ENCODE data around the gene CXCR4. TPM values are rescaled to one million over a fixed set of nuclear protein-coding genes. Genes with fewer than 3 reads are reported as not detected.

Gene CXCR4
- total and polyA plus RNA-seq, 2 of the 4 experiments (the other 2 are of a cell fraction) = not detected

DNA sequence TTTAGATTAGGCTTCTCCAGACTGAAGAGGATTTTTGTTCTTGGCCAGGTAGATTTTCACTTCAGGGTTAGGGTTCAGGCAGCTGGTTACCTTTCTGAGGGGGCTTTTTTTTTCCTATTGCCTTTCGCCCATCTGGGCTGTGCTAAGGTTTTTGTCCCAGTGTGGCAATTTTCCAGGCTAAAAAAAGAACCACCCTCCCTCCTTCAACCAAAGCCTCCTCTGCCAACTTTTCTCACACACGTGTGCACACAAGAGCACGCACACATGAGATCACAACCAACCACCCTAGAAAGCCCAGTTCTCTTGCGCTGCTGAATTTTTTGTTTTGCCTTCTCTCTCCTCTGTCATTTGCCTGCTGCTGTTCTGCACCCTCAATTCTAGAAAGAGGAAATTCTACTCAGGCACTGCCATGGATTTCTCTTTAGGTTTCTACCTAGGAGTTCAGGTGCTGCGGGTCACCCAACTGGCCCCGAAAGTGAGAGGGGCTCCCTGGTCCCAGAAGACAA, 8.5 kb upstream of the CXCR4 start:
- in situ Hi-C loops (cut with MboI; ENCODE audit: low sequenced_read_pairs) = no loop called here
- H3K9me1 ChIP-seq (ENCODE audit: insufficient read depth, low read length) = no peaks in the 10 kb centered on the region
- no peak overlapping the region for H3K14ac ChIP-seq (replicated peaks; ENCODE audit: low read depth, low read length)
- H3K9me3 ChIP-seq (ENCODE audit: control insufficient read depth, insufficient read depth, low read length) = no peaks in the 10 kb centered on the region
- H3K79me1 ChIP-seq (ENCODE audit: low read depth in 1 of 2, low read length in 2 of 2) = no peaks in the 10 kb centered on the region
- H3K18ac ChIP-seq (ENCODE audit: low read depth, low read length) = no peak overlapping the region
- intact Hi-C loops (cut with micrococcal nuclease) = loop anchor here (10.0 kb wide), 1 partner anchor 202 kb away; no protein-coding TSS in a partner anchor
- no peak overlapping the region for H2BK15ac ChIP-seq (ENCODE audit: low read depth, low read length)
- no peak overlapping the region for H3K56ac ChIP-seq (ENCODE audit: extremely low read depth, insufficient read depth, low read length)
- H2AFZ ChIP-seq (replicated peaks; ENCODE audit: low read length, poor library complexity) = no peak overlapping the region
- H3K4me1 ChIP-seq (ENCODE audit: control insufficient read depth, insufficient read depth, low read length) = no peaks in the 10 kb centered on the region
- no peaks in the 10 kb centered on the region for H3K36me3 ChIP-seq (ENCODE audit: control insufficient read depth, insufficient read depth, low read length)
- H3K27me3 ChIP-seq (ENCODE audit: control insufficient read depth, insufficient read depth, low read length) = peaks cover 22% of the 10 kb centered on the region
- H3K4me2 ChIP-seq (ENCODE audit: low read depth, low read length) = no peak overlapping the region
- no peak for DNase-seq
- no peak overlapping the region for H3K27ac ChIP-seq (ENCODE audit: insufficient read depth, low read length)
- no peak overlapping the region for H2AK9ac ChIP-seq (replicated peaks; ENCODE audit: low read depth, low read length, poor library complexity)
- no peak overlapping the region for H4K91ac ChIP-seq (ENCODE audit: insufficient read depth, low read depth, low read length)
- no peak overlapping the region for H3K23ac ChIP-seq (ENCODE audit: low read depth, low read length)
- ATAC-seq (ENCODE audit: low read depth) = no peak
- TF ChIP-seq, protein P1, sequence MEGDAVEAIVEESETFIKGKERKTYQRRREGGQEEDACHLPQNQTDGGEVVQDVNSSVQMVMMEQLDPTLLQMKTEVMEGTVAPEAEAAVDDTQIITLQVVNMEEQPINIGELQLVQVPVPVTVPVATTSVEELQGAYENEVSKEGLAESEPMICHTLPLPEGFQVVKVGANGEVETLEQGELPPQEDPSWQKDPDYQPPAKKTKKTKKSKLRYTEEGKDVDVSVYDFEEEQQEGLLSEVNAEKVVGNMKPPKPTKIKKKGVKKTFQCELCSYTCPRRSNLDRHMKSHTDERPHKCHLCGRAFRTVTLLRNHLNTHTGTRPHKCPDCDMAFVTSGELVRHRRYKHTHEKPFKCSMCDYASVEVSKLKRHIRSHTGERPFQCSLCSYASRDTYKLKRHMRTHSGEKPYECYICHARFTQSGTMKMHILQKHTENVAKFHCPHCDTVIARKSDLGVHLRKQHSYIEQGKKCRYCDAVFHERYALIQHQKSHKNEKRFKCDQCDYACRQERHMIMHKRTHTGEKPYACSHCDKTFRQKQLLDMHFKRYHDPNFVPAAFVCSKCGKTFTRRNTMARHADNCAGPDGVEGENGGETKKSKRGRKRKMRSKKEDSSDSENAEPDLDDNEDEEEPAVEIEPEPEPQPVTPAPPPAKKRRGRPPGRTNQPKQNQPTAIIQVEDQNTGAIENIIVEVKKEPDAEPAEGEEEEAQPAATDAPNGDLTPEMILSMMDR (conservative IDR thresholded peaks at IDR 0.05; ENCODE audit: low read depth, low read length) = no peak
- TF ChIP-seq RCOR1 (IDR thresholded peaks at IDR 0.05; ENCODE audit: insufficient replicate concordance, low read length) = no peak
- no peak for TF ChIP-seq MAZ (IDR thresholded peaks at IDR 0.05; ENCODE audit: borderline replicate concordance, low read depth, low read length)
- no peak for TF ChIP-seq RAD21 (IDR thresholded peaks at IDR 0.05; ENCODE audit: low read length)
- no peak for TF ChIP-seq CEBPB (IDR thresholded peaks at IDR 0.05; ENCODE audit: low read depth, low read length)
- no peak for TF ChIP-seq SMC3 (IDR thresholded peaks at IDR 0.05; ENCODE audit: low read depth, low read length)
- TF ChIP-seq MXI1 (IDR thresholded peaks at IDR 0.05; ENCODE audit: borderline replicate concordance, low read depth, low read length) = no peak
- TF ChIP-seq NFE2L2 (IDR thresholded peaks at IDR 0.05; ENCODE audit: low read depth, low read length) = no peak
- no peak for TF ChIP-seq CHD1 (IDR thresholded peaks at IDR 0.05; ENCODE audit: low read depth, low read length)
- no peak for TF ChIP-seq FOS (IDR thresholded peaks at IDR 0.05; ENCODE audit: low read depth, low read length)
- no peak for TF ChIP-seq POLR2A (IDR thresholded peaks at IDR 0.05; ENCODE audit: low read depth, low read length)
- TF ChIP-seq MAFK (IDR thresholded peaks at IDR 0.05; ENCODE audit: low read depth, low read length) = no peak
- TF ChIP-seq, protein P2, sequence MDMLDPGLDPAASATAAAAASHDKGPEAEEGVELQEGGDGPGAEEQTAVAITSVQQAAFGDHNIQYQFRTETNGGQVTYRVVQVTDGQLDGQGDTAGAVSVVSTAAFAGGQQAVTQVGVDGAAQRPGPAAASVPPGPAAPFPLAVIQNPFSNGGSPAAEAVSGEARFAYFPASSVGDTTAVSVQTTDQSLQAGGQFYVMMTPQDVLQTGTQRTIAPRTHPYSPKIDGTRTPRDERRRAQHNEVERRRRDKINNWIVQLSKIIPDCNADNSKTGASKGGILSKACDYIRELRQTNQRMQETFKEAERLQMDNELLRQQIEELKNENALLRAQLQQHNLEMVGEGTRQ (IDR thresholded peaks at IDR 0.05; ENCODE audit: low read depth, low read length) = no peak
- TF ChIP-seq, protein P3, sequence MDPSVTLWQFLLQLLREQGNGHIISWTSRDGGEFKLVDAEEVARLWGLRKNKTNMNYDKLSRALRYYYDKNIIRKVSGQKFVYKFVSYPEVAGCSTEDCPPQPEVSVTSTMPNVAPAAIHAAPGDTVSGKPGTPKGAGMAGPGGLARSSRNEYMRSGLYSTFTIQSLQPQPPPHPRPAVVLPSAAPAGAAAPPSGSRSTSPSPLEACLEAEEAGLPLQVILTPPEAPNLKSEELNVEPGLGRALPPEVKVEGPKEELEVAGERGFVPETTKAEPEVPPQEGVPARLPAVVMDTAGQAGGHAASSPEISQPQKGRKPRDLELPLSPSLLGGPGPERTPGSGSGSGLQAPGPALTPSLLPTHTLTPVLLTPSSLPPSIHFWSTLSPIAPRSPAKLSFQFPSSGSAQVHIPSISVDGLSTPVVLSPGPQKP (IDR thresholded peaks at IDR 0.05; ENCODE audit: borderline replicate concordance, low read depth, low read length) = no peak
- TF ChIP-seq BHLHE40 (IDR thresholded peaks at IDR 0.05; ENCODE audit: low read depth, low read length) = no peak
- TF ChIP-seq RFX5 (IDR thresholded peaks at IDR 0.05; ENCODE audit: low read depth, low read length) = no peak
- no peaks in the 10 kb centered on the region for H4K20me1 ChIP-seq (ENCODE audit: insufficient read depth, low read length)
- no peak overlapping the region for H4K8ac ChIP-seq (ENCODE audit: low read depth in 2 of 2, low read length in 2 of 2)
- no peak overlapping the region for H3K4ac ChIP-seq (ENCODE audit: low read depth, low read length)
- no peak overlapping the region for H4K5ac ChIP-seq (ENCODE audit: low read depth, low read length)
- ChIA-PET POLR2A (ENCODE audit: unreplicated experiment) (no interaction called here), CTCF (no interaction called here)
- no peak overlapping the region for H2AK5ac ChIP-seq (ENCODE audit: low read depth, low read length)
- dilution Hi-C loops (cut with HindIII; ENCODE audit: low sequenced_read_pairs, unreplicated experiment) = no loop called here
- no peak overlapping the region for H3K9ac ChIP-seq (ENCODE audit: low read depth, low read length)
- no peak overlapping the region for H2BK120ac ChIP-seq (ENCODE audit: low read depth, low read length)
- WGBS, 2 experiments (ENCODE audit: extremely low coverage in 2 of 2, insufficient read length in 1 of 2) = no CpG with 5 or more reads among the region's 6 CpGs
- BruUV-seq (replicated peaks) = no TSS peak
- H2BK20ac ChIP-seq (ENCODE audit: low read depth, low read length) = no peak overlapping the region
- H2BK5ac ChIP-seq (ENCODE audit: low read depth, low read length, poor library complexity, severe bottlenecking) = no peak overlapping the region
- H3K4me3 ChIP-seq (ENCODE audit: insufficient read depth, low read depth, low read length) = no peak overlapping the region
